ENCODE data around the gene ADARB1. TPM values are rescaled to one million over a fixed set of nuclear protein-coding genes. Genes with fewer than 3 reads are reported as not detected.

Gene ADARB1
- total and polyA plus RNA-seq, 2 donors (not counting 1 experiment from before 2014, with no cell fraction given), result 17.1 to 33.3 TPM

DNA sequence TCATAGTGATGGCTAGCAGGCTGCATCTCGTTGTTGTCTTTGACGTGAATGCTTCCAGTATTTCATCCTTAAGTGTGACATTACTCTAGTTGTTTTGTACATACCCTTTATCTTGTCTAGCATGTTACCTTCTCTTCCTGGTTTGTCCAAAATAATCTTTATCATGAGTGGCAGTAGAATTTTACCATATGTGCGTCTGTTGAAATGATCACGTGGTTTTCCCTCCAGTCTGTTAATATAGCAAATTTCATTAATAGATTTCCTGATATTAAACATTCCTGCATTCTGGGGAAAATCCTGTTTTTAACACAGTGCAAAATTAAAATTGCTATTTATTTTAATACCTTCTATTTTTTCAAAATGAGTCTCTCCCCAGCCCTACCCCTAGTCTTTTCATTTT, 15.6 kb downstream of the ADARB1 start:
- Histone ChIP-seq H3K36me3 (replicated peaks in 1 of 2; ENCODE audit: control extremely low read depth in 1 of 2, control insufficient read depth in 1 of 2, extremely low read depth in 1 of 2, insufficient read depth in 2 of 2, low read length in 1 of 2) (no peaks in the 10 kb centered on the region), H3K4me2 (replicated peaks; ENCODE audit: low read depth, low read length, poor library complexity, severe bottlenecking) (no peak overlapping the region), H3K4me3 (ENCODE audit: control extremely low read depth in 1 of 5, extremely low read depth in 1 of 5, insufficient read depth in 1 of 5, low read depth in 2 of 5, low read length in 4 of 5) (no peak overlapping the region), H3K27ac (ENCODE audit: low read length in 2 of 2) (no peak overlapping the region), H3K27me3 (replicated peaks in 1 of 4; ENCODE audit: control extremely low read depth in 1 of 4, control insufficient read depth in 3 of 4, insufficient read depth in 4 of 4, low read length in 3 of 4) (no peaks in the 10 kb centered on the region), H4K20me1 (ENCODE audit: control insufficient read depth, insufficient read depth, low read length, poor library complexity, severe bottlenecking) (peaks cover 55% of the 10 kb centered on the region), H3K4me1 (ENCODE audit: control insufficient read depth in 2 of 2, insufficient read depth in 2 of 2, low read length in 2 of 2) (peaks cover 65 to 71% of the 10 kb centered on the region in 2 donors), H3K9ac (ENCODE audit: low read length) (no peak overlapping the region), H3K79me2 (ENCODE audit: control insufficient read depth, insufficient read depth, low read length) (peaks cover 97% of the 10 kb centered on the region), H3K9me3 (ENCODE audit: control extremely low read depth in 1 of 3, control insufficient read depth in 2 of 3, insufficient read depth in 1 of 3, low read length in 2 of 3) (no peaks in the 10 kb centered on the region), H2AFZ (ENCODE audit: insufficient read depth, low read depth, low read length, poor library complexity, severe bottlenecking) (no peak overlapping the region)
- CTCF ChIA-PET, result interaction anchor here (0.6 to 1.7 kb wide), 4 partner anchors 9 to 150 kb away, joined by 3 to 8 read pairs (median 4); no protein-coding TSS in a partner anchor
- DNase-seq (no peak), ATAC-seq (ENCODE audit: low read depth) (no peak)
- Mint-ChIP-seq H3K4me3 (no peak overlapping the region), H3K27me3 (no peaks in the 10 kb centered on the region), H3K9me3 (ENCODE audit: insufficient read depth) (no peaks in the 10 kb centered on the region), H3K27ac (no peak overlapping the region), H3K4me1 (peaks cover 84% of the 10 kb centered on the region)
- TF ChIP-seq, protein P1, sequence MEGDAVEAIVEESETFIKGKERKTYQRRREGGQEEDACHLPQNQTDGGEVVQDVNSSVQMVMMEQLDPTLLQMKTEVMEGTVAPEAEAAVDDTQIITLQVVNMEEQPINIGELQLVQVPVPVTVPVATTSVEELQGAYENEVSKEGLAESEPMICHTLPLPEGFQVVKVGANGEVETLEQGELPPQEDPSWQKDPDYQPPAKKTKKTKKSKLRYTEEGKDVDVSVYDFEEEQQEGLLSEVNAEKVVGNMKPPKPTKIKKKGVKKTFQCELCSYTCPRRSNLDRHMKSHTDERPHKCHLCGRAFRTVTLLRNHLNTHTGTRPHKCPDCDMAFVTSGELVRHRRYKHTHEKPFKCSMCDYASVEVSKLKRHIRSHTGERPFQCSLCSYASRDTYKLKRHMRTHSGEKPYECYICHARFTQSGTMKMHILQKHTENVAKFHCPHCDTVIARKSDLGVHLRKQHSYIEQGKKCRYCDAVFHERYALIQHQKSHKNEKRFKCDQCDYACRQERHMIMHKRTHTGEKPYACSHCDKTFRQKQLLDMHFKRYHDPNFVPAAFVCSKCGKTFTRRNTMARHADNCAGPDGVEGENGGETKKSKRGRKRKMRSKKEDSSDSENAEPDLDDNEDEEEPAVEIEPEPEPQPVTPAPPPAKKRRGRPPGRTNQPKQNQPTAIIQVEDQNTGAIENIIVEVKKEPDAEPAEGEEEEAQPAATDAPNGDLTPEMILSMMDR (IDR thresholded peaks at IDR 0.05), result no peak
- no peak for TF ChIP-seq EZH2 (IDR thresholded peaks at IDR 0.05; ENCODE audit: borderline replicate concordance, insufficient read depth, low read depth, low read length, poor library complexity, severe bottlenecking)
- no CpG with 5 or more reads among the region's 4 CpGs for WGBS (ENCODE audit: insufficient coverage)
- intact Hi-C loops (cut with micrococcal nuclease), result no loop called here
- POLR2A ChIA-PET, result no interaction called here

DNA sequence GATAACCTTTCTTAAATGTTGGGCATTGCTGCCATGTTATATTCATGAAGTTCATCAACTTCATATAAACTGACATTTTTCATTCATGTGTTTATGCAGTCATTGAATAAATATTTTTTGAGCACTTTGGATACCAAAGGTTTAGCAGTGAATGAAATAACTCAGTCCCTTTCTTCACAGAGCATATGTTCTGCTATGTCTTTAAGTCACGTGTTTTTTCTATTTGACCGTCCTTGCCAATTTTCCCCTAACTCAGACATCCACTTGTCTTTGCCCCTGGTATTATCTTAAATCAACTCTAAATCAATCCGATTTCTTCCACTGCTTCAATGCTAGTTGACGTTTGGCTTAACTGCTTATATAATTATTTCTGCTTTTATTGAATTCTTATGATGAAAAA, 16.6 kb downstream of the ADARB1 start:
- ChIA-PET POLR2A (no interaction called here), CTCF (interaction anchor here (1.0 to 1.1 kb wide), 2 partner anchors 46 to 141 kb away, joined by 3 to 4 read pairs; no protein-coding TSS in a partner anchor)
- Histone ChIP-seq H3K36me3 (replicated peaks in 1 of 2; ENCODE audit: control extremely low read depth in 1 of 2, control insufficient read depth in 1 of 2, extremely low read depth in 1 of 2, insufficient read depth in 2 of 2, low read length in 1 of 2) (no peaks in the 10 kb centered on the region), H3K79me2 (ENCODE audit: control insufficient read depth, insufficient read depth, low read length) (peaks cover 97% of the 10 kb centered on the region), H3K4me3 (ENCODE audit: control extremely low read depth in 1 of 5, extremely low read depth in 1 of 5, insufficient read depth in 1 of 5, low read depth in 2 of 5, low read length in 4 of 5) (no peak overlapping the region), H3K27ac (ENCODE audit: low read length in 2 of 2) (no peak overlapping the region), H4K20me1 (ENCODE audit: control insufficient read depth, insufficient read depth, low read length, poor library complexity, severe bottlenecking) (peaks cover 56% of the 10 kb centered on the region), H3K9ac (ENCODE audit: low read length) (no peak overlapping the region), H3K4me2 (replicated peaks; ENCODE audit: low read depth, low read length, poor library complexity, severe bottlenecking) (no peak overlapping the region), H3K9me3 (ENCODE audit: control extremely low read depth in 1 of 3, control insufficient read depth in 2 of 3, insufficient read depth in 1 of 3, low read length in 2 of 3) (no peaks in the 10 kb centered on the region), H2AFZ (ENCODE audit: insufficient read depth, low read depth, low read length, poor library complexity, severe bottlenecking) (no peak overlapping the region), H3K4me1 (ENCODE audit: control insufficient read depth in 2 of 2, insufficient read depth in 2 of 2, low read length in 2 of 2) (peaks cover 65 to 71% of the 10 kb centered on the region in 2 donors), H3K27me3 (replicated peaks in 1 of 4; ENCODE audit: control extremely low read depth in 1 of 4, control insufficient read depth in 3 of 4, insufficient read depth in 4 of 4, low read length in 3 of 4) (no peaks in the 10 kb centered on the region)
- Mint-ChIP-seq H3K27me3 (no peaks in the 10 kb centered on the region), H3K4me3 (no peak overlapping the region), H3K27ac (no peak overlapping the region), H3K9me3 (ENCODE audit: insufficient read depth) (no peaks in the 10 kb centered on the region), H3K4me1 (peaks cover 84% of the 10 kb centered on the region)
- intact Hi-C loops (cut with micrococcal nuclease), result no loop called here
- no peak for ATAC-seq (ENCODE audit: low read depth)
- WGBS (ENCODE audit: insufficient coverage), result 69% methylated on average over 2 of the region's 4 CpGs
- no peak for DNase-seq
- TF ChIP-seq, protein P1 (IDR thresholded peaks at IDR 0.05), result no peak
- TF ChIP-seq EZH2 (IDR thresholded peaks at IDR 0.05; ENCODE audit: borderline replicate concordance, insufficient read depth, low read depth, low read length, poor library complexity, severe bottlenecking), result no peak

Measured in B cell (primary cell).